Epithelial cell of proximal tubule (primary cell): ENCODE measurements around the gene MRPS27. TPM values are rescaled to one million over a fixed set of nuclear protein-coding genes. Genes with fewer than 3 reads are reported as not detected.
"Not testable (repeated sequence)": the region's sequence is repeated elsewhere in the genome, so short reads cannot be mapped to it uniquely, and the experiment has no call there.

Experiments
- DNase-seq: peaks from one replicate; pipeline ENCODE4 v3.0.0-alpha.2; 2011; ENCODE audit warnings: low read depth
- H3K4me3 ChIP-seq: 2 replicates; pipeline ENCODE4 v1.5.1; 2011; ENCODE audit warnings: low read depth, mild to moderate bottlenecking, low read length
- CTCF ChIP-seq: conservative IDR thresholded peaks from 2 replicates; pipeline ENCODE4 v1.5.1; 2012; ENCODE audit warnings: low read depth, mild to moderate bottlenecking, low read length
- total RNA-seq: library from RNA; depleted of rRNA; stranded (reverse); fragments of >200 nt; gene quantifications from 2 replicates; pipeline ENCODE4 v1.2.3, GENCODE V29; 2015

MRPS27 gene
- total RNA-seq, 1 donor from 2014 or later, result 54.4 TPM

- no peak for DNase-seq
- H3K4me3 ChIP-seq, result no peak overlapping the region
- no peak for TF ChIP-seq CTCF
These were observed 140.1 kb downstream of the MRPS27 start for GRCh38 chr5:72179816-72180440.

- no peak overlapping the region for H3K4me3 ChIP-seq
- peak; percentile 35 for DNase-seq
- TF ChIP-seq CTCF, result no peak
These were observed 140.8 kb downstream of the MRPS27 start for GRCh38 chr5:72179028-72179815.

- no peak for TF ChIP-seq CTCF
- no peak for DNase-seq
- no peak overlapping the region for H3K4me3 ChIP-seq
These were observed 142.5 kb downstream of the MRPS27 start for GRCh38 chr5:72177538-72177937.

GRCh38 chr5:72172786-72173185, 147.3 kb downstream of the MRPS27 start:
- TF ChIP-seq CTCF, result no peak
- H3K4me3 ChIP-seq, result no peak overlapping the region
- DNase-seq, result no peak

- TF ChIP-seq CTCF, result no peak
- H3K4me3 ChIP-seq, result no peak overlapping the region
- DNase-seq, result no peak
These were observed 148.4 kb downstream of the MRPS27 start for GRCh38 chr5:72171667-72172066.

GRCh38 chr5:72171181-72171580, 148.9 kb downstream of the MRPS27 start:
- DNase-seq, H3K4me3 ChIP-seq: not testable (repeated sequence)

GRCh38 chr5:72170101-72170500, 149.9 kb downstream of the MRPS27 start:
- TF ChIP-seq CTCF, result no peak
- no peak overlapping the region for H3K4me3 ChIP-seq
- no peak for DNase-seq

Other genes with a start within 250 kb of the MRPS27 start
- gene MAP1B, start 212.8 kb downstream of the MRPS27 start, total RNA-seq, result 234 and 305 TPM in 2 replicates
- 5.3 and 6.6 TPM in 2 replicates for gene PTCD2, start 133 bp upstream of the MRPS27 start, total RNA-seq
- gene ZNF366, start 187.2 kb upstream of the MRPS27 start, total RNA-seq, result not detected in 2 replicates